GM23338 (cell line): ENCODE measurements around the gene TMEM170B.

Experiments used
- CREB1 ChIP-seq: fragments of 250-450 bp; sonication (Bioruptor Pico); IDR thresholded peaks from 2 replicates; pipeline ENCODE4 v1.5.0; 2020; ENCODE audit warnings: low read depth, mild to moderate bottlenecking, moderate library complexity
- CTCF ChIP-seq, 2 experiments: fragments of 200-600 bp in 1 of 2; sonication (generic) in 1 of 2; conservative IDR thresholded peaks; 2 replicates each; pipeline versions ENCODE4 v1.5.1 to v1.6.1; 2016 to 2017; ENCODE audit warnings: antibody characterized with exemption in 2 of 2, low read depth in 2 of 2, mild to moderate bottlenecking in 2 of 2, moderate library complexity in 1 of 2
- ETS1 ChIP-seq: IDR thresholded peaks from 2 replicates; pipeline ENCODE4 v1.6.1; 2016; ENCODE audit warnings: antibody characterized with exemption
- EZH2 ChIP-seq: fragments of 200-600 bp; sonication (generic); IDR thresholded peaks from one replicate; pipeline ENCODE4 v1.8.0; 2017; ENCODE audit warnings: antibody characterized with exemption, mild to moderate bottlenecking, low read depth; ENCODE audit not compliant: unreplicated experiment
- EZH2phosphoT487 ChIP-seq: fragments of 200-600 bp; sonication (generic); IDR thresholded peaks from one replicate; pipeline ENCODE4 v1.8.1; 2018; ENCODE audit warnings: antibody characterized with exemption; ENCODE audit not compliant: unreplicated experiment
- JUNB ChIP-seq: IDR thresholded peaks from one replicate; pipeline ENCODE4 v1.6.1; 2016; ENCODE audit warnings: antibody characterized with exemption; ENCODE audit not compliant: unreplicated experiment
- NANOG ChIP-seq: IDR thresholded peaks from 2 replicates; pipeline ENCODE4 v1.6.1; 2016; ENCODE audit warnings: antibody characterized with exemption, borderline replicate concordance
- POLR2AphosphoS5 ChIP-seq: IDR thresholded peaks from 2 replicates; pipeline ENCODE4 v1.6.1; 2016; ENCODE audit warnings: antibody characterized with exemption, low read depth
- REST ChIP-seq: IDR thresholded peaks from one replicate; pipeline ENCODE4 v1.6.1; 2018; ENCODE audit warnings: antibody characterized with exemption; ENCODE audit not compliant: unreplicated experiment
- STAT1 ChIP-seq: IDR thresholded peaks from one replicate; pipeline ENCODE4 v1.6.1; 2016; ENCODE audit warnings: antibody characterized with exemption; ENCODE audit not compliant: unreplicated experiment
- ZNF114 ChIP-seq: fragments of 250-450 bp; sonication (Bioruptor Pico); IDR thresholded peaks from 2 replicates; pipeline ENCODE4 v1.5.0; 2020; ENCODE audit warnings: mild to moderate bottlenecking, moderate library complexity
- ZNF331 ChIP-seq: fragments of 250-450 bp; sonication (Bioruptor Pico); IDR thresholded peaks from 2 replicates; pipeline ENCODE4 v1.5.0; 2020; ENCODE audit warnings: low read depth, mild to moderate bottlenecking, moderate library complexity
- ZNF462 ChIP-seq: fragments of 250-450 bp; sonication (Bioruptor Pico); IDR thresholded peaks from 2 replicates; pipeline ENCODE4 v1.5.0; 2020; ENCODE audit warnings: mild to moderate bottlenecking, moderate library complexity

- TF ChIP-seq CTCF (conservative IDR thresholded peaks at IDR 0.05; ENCODE audit: low read depth in 2 of 2): no peak
- TF ChIP-seq EZH2: no peak
- TF ChIP-seq POLR2AphosphoS5: no peak
- TF ChIP-seq REST: no peak
- TF ChIP-seq EZH2phosphoT487: no peak
- no peak for TF ChIP-seq ETS1
- no peak for TF ChIP-seq STAT1
- no peak for TF ChIP-seq ZNF114 (CRISPR knock-in tag)
- TF ChIP-seq CREB1 (CRISPR knock-in tag): no peak
- no peak for TF ChIP-seq ZNF331 (CRISPR knock-in tag)
- TF ChIP-seq JUNB: no peak
- TF ChIP-seq NANOG: no peak
- TF ChIP-seq ZNF462 (CRISPR knock-in tag): no peak
Measured at GRCh38 chr6:11601776-11602605, 64.4 kb downstream of the TMEM170B start.
